GM19452 (cell line): Measurements from ENCODE around the gene SSH2.
"Not testable (repeated sequence)": the region's sequence is repeated elsewhere in the genome, so short reads cannot be mapped to it uniquely, and the experiment has no call there.

Experiments
- ATAC-seq: cut with Tn5 transposase; IDR thresholded peaks from one replicate; pipeline ENCODE4 v1.9.1; 2021; ENCODE audit not compliant: unreplicated experiment

Gene SSH2

DNA sequence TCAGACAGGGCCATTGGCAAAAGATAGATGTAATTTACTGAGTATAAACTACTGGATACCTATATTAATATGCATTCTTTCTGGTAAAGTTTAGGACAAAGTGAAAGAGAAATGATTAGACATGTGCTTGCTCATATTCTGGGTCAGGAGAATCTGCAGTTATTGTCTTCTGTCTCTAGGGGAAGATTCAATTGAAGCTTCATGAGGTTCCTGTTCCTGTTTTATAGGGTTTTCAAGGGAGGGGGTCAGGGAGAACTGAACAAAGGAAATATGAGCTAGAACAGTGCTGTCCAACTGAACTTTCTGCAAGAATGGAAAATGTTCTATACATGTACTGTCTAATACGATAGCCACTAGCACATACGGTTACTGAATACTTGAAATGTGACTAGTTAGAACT, 248.0 kb downstream of the SSH2 start:
- ATAC-seq = no peak

DNA sequence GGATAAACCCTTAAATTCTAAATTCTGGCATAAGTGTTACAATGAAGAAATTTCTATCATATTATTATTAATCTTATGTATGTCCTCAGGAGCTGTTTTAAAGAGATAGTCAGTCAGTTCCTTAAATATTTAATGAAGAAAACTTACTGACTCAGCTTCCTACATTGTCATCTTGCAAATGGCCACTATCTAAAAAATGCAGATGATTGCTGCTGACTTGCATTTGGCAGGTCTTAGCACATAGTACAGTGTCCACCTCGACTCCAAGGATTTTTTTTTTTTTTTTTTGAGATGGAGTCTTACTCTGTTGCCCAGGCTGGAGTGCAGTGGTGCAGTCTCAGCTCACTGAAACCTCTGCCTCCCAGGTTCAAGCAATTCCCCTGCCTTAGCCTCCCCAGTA, 252.2 kb downstream of the SSH2 start:
- ATAC-seq = no peak

DNA sequence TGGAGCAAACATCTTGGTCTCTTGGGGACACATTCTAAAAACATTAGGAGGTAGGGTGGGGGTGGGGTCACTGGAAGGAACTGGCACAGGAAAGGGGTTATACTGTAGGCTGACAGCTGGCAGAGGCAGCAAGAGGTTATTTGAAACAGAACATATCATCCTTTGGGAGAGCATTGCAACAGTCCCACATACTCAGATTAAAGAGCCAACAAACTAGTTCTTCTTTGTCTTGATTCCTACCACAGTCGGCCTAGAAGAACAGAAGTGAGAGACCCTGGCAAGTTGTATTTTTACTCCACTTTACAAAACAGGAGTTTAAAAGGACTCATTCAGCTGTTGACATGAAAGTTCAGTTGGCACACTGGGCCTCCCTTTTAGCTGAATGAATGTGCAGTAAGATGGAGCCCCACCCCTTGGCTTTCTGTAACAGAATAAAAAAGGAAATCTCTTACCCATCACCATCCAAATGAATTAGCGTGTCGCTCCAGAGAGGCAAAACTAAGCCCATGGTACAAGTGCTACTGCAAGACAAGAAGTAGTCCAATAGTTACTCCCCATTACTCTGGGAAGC, 252.7 kb downstream of the SSH2 start:
- no peak for ATAC-seq

DNA sequence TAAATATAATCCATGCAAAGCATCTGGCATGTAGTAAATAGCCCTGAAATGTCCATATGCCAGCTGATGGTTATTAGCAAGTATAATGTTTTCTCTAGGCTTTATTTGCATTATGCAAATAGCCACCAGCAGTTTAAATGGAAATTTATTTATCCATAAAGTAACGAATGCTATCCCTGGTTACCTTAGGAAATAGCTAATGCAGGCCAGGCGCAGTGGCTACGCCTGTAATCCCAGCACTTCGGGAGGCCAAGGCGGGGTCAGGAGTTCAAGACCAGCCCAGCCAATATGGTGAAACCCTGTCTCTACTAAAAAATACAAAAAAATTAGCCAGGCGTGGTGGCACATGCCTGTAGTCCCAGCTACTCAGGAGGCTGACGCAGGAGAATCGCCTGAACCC, 254.1 kb downstream of the SSH2 start:
- ATAC-seq = not testable (repeated sequence)

DNA sequence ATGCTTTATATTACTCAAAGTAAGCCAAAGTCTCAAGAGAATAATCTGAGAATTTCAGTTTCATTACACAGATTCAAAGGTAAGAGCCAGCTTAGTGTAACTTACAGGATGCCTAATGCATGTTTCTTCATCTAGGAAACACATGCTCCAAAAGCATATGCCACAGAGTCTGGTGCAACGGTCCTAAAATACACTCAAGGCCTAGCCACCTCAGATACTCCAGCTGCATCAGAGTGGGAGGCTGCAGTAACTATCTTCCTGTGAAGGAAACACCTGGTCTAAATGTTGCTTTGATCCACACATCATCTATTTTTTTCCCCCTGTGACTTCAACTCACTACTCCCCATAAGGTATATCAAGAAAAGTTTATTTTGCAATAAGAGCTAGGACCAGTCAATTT, 255.7 kb downstream of the SSH2 start:
- no peak for ATAC-seq

DNA sequence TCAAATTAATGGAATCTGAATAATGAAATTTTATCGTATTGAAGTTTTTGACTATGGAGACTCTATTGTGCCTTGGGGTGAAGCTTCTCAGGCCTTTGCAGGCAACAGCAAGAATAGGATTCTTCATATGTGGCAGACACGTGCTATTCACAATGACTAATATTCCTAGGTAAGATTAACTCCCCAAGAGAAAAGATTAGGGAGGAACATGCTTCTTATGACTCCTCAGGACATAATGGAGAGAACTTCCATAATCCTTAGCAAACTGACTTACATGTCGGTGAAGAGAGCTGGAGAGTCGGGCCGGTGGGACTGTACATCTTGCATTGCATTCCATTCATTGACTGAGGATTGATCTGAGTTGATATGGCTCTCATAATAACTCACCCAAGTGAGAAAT, 258.4 kb downstream of the SSH2 start:
- ATAC-seq = no peak

DNA sequence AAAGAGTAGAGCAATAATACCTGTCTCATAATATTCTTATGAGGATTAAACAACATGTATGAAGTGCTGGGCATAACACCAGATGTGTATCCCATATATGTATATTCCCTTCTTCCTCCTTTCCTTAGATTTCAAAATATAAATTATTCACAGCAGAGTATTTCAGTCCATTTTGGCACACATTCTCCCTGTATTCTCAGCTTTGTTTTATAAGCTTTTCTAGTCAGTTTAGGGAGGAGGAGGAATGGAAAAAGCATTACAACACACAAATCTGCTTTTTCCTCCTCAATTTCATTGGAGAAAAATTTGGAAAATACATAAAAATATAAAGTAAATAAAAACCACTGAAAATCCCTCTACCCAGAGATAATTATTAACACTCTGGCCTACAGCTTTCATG, 260.8 kb downstream of the SSH2 start:
- no peak for ATAC-seq

DNA sequence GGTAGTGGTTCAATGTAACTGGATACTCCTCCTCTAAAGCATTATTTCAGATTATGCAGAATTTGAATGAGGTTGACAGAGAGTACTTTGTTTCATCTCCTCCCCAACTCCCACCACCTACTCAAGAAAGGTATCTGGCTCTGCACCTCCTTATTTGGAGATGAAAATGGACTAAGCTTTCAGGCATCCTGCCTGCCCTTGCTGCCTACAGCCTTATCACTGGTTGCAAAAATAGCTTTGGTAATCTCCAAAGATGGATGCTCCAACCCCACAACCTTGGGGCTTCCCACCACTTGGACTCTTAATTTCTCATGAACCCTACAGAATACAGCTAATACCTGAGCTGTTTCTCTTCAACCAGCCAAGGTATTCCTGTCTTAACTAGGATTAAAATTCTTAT, 262.1 kb downstream of the SSH2 start:
- ATAC-seq = no peak

DNA sequence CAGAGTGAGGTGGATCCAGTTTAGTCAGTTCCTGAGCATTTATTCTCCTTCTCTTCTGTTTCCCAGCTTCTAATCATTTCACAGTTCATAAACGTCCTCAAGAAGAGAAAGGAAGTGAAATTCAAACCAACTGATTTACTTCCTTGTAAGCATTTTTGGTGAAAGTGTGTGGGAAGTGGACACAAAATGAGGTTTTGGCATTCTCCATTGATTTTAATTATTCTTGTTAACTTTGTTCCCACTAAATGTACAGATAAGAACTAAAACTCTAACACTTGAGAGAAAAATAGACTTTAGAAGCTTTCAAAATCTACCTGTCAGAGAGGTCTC, 264.6 kb downstream of the SSH2 start:
- no peak for ATAC-seq

DNA sequence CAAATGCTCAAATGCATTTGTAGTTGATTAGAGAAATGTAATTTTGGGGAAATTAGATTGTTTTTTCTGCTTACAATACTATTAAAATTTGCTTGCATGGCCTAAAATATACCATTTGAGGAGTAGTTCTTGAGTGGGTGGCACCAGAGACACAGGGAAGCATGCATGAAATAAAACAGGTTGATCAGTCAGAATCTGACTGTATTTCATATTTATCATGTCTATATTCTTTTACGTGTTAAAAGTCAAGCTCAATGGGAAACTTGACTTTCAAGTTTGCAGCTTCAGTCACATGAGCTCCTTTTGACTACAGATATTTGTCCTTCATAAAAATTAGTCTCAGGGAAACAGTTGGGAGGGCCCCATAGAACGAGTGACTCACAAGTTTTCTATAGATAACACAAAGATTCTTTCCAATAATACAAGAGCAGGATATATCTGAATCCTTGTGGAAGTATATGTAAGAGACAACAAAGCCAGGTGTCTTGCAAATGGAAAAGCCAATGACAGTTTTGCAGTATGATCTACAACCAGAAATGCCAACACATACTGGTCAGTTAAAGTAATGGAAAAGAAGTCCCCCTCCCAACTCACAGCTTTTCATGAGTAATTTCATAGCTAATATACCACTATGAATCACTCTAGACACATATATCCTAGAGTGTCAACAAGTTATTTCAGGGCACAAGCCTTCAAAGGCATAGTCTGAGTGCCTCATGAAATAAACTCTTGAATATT, 265.1 kb downstream of the SSH2 start:
- no peak for ATAC-seq

DNA sequence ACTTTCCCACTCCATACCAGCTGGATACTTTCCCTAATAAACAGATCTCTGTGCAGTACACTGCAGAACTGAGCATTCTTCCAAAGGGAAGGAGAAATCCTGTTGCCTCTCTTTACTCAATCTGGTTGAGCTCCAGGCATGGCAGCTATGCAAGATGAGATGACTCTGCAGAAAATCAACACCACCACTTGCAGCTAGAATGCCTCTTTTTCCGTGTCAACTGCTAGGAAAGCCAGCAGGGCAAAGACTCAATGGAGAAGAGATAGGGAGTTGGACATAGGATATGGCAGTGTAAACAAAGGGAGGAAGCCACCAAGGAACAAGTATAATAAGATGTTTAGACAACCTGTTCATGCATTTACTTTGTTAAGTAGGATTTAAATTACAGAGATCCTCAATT, 266.9 kb downstream of the SSH2 start:
- no peak for ATAC-seq

DNA sequence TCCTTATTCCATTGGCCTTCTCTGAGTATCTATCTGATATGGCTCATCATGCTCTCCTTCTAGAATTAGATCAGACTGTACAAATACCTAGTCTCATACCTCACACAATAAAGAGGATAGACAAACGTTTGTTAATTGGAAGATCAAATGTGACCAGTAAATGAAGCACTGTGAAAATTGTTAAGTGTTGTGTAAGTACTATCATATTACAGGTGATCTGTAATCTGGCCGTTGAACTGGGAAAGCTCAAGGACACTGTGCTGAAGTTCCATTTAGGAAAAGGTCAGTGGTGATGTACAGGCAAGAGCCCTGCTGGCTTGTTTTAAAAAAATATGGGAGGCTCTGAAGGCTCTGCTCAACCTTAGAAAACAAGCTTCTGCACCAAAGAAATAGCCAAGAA, 268.8 kb downstream of the SSH2 start:
- no peak for ATAC-seq

DNA sequence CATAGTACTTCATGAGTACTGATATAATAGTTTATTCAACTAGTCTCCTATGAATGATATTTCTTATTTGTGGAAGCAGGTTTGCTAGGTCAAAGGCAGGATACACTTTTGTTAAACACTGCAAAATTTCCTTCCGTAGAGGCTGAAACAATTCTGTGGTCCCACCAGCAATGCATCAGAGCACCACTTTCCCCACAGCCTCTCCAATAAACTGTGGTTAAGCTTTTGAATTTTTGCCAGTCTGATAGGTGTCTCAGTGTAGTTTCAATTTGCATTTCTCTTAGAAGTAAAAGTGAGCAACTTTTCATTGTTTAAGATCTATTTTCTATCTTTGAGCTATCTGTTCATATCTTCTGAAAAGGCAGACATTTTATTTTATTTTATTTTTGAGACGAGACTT, 270.9 kb downstream of the SSH2 start:
- ATAC-seq = no peak

DNA sequence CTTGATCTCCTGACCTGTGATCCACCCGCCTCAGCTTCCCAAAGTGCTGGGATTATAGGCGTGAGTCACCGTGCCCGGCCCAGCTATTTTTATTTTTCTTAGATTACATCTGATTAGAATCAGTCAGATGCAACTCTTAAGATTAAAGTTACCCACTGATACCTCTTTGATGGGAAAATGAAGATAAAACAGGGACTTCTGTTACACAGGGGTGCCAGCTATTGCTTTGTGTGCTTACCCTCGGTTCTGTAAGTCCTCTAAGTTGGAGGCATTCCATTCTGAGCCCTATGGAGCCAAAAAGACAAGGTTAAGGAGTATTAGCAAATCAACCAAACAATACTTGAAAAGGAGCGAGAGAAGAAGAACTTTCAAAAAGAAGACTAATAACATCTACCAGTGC, 274.7 kb downstream of the SSH2 start:
- no peak for ATAC-seq

DNA sequence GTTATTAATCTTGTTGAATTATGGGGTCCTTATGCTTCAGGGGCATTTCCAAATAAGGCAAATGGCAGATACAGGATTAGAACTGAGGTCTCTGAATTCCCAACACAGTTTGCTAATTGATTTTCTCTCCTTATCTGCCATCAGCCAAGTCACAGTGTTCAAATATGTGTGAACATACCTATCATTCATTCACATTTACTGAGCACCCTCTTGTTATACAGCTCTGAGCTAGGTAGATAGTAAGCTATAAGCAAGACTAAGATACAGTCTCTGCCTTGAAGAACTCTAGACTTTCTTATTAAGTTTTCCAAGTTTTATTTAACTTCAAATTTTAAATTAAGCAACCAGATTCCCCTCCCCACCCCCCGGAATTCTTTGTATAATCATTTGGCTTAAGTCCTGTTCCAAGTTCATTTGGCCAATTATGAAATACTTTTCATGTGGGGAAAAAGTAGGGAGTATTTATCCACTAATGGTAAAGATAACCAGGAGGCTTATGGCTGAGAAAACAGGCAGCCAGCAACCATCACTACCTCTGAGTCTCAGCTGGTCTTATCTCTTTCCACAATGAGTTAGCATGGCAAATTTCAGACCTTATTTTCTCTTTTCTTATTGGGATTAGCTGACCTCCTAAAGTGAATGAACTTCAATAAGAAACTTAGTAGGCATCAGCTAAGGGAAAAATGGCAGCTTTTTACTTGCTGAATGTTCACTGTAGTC, 275.9 kb downstream of the SSH2 start:
- no peak for ATAC-seq

DNA sequence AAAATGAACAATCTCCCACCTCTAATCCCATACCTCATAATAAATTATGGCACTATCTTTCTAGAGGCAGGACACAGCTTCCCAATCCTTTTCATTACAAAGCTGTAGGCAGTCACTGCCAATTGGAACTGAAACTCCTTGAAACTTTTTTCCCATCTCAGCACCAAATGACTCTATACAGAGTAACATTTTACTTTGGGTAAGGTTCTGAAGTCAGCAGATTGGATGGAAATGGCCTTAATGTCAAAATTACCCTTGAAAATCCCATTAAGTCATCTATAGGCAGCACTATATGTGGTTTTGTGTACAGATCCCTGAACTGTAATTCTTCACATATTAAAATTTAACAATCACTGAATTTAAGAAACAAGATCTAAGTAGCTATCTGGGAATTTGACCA, 277.1 kb downstream of the SSH2 start:
- ATAC-seq = no peak

DNA sequence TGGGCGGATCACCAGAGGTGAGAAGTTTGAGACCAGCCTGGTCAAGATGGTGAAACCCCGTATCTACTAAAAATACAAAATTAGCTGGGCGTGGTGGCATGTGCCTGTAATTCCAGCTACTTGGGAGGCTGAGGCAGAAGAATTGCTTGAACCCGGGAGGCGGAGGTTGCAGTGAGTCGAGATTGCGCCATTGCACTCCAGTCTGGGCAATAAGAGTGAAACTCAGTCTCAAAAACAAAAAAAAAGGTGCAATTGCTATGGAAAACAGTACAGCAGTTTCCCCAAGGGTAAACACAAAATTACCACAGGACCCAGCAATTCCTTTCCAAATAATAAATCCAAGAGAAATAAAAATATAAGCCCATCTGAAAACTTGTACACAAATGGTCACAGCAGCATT, 278.1 kb downstream of the SSH2 start:
- ATAC-seq = not testable (repeated sequence)

DNA sequence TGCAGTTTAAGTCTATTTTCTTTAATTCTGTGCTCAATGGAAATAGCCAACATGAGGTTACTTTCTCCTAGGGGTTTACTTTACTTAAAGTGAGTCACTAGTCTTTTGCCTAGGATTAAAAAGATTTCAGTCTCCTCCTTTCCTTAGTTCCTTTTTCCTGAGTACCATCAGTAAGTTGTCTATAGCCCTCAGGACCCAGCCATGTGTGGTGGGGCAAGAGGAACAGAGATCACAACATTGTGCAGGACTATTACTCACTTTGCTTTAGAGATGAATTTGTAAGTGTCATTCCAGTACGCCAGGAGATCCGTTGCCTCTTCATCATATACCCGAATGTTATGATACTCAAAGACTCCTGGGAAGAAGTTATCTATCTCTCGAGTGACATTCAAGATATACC, 279.6 kb downstream of the SSH2 start:
- no peak for ATAC-seq

DNA sequence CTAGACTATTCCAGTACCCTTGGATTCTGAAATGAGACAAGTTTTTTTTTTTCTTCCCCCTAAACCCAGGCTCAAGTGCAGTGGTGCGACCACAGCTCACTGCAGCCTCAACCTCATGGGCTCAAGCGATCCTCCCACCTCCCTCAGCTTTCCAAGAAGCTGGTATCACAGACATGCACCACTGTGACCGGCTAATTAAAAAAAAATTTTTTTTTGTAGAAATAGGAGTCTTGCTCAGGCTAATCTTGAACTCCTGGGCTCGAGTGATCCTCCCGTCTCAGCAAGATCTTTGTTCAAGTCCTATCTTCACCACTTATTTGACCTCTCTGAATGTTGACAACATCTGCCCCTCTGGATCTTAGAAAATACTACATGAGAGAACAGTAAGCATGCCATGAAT, 280.7 kb downstream of the SSH2 start:
- ATAC-seq = no peak

DNA sequence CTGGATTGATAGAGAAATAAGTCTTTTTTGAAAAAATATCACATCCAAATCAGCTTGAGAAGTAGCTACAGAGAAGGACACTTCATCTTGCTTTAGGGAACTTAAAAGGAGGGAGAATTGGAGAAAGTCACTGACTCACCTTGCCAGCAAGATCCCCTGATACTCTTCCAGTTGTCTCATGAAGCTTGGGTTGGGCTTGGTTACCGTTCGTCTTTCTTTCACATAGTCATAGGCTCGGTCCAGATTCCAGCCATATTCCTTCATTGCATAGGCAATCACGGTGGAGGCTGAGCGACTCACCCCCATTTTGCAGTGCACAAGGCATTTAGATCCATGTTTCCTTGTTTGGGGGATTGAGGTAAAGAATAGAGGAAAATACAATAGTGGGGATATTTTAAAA, 282.0 kb downstream of the SSH2 start:
- ATAC-seq = no peak

DNA sequence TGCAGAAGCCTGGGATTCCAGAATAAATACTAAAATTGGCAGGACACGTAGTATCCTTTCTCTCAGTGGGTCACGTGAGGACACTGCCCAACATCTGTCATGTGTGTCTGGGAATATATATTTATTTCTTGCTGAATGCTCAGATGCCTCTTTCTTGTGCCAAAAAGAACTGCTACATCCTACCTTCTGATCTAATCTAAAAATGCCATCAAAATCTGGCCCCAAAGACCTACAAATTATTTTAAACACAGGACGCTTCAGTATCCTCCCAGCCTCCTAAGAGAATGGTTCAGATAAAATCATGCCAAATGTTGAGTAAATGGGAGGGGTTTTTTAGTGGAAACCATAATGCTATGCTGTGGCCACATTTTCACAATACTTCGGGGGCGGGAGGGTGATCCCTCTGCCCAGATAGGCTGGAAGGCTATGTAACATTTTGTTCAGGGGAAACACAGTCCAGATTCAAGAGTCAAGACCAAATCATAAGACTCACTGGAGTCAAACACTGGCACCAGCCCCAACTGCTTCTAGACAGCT, 284.4 kb downstream of the SSH2 start:
- ATAC-seq = no peak

DNA sequence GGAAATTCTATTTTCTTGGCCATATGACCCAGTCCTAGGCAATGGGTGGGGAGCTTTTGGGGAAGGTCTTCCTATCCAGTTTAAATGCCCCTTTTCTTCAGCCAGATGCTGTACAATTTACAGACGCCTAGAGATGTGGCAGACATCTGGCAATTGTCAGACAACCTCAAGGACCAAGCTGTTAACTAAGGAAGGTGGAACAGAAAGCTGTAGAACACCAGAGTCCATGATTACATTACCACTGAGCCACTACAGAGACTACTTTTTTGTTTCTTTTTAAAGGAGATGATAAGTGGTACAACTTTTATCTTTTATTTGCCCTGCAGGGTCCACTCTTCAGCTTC, 286.2 kb downstream of the SSH2 start:
- no peak for ATAC-seq
